B cell (primary cell): ENCODE data around the gene CAMK1D. TPM values are rescaled to one million over a fixed set of nuclear protein-coding genes. Genes with fewer than 3 reads are reported as not detected.

Source experiments
- ATAC-seq: fragments of 200-7000 bp; cut with Tn5 transposase; one replicate; pipeline ENCODE4 v1.10.0; 2021; ENCODE audit warnings: low read depth, mild to moderate bottlenecking, moderate number of reproducible peaks, moderate library complexity
- CTCF ChIA-PET: fragments of 350-600 bp; sonication (Branson Sonifier 250); formaldehyde crosslinking; loops from one replicate; lab custom pipeline; 2021; ENCODE audit warnings: antibody characterized with exemption, inconsistent platforms; lab: Charles Lee
- POLR2A ChIA-PET: fragments of 350-600 bp; sonication (Branson Sonifier 250); formaldehyde crosslinking; loops from one replicate; lab custom pipeline; 2021; ENCODE audit warnings: antibody characterized with exemption; lab: Charles Lee
- DNase-seq: peaks from one replicate; pipeline ENCODE4 v3.0.0; 2013
- H2AFZ ChIP-seq: 2 replicates; pipeline ENCODE4 v1.6.1; 2012; ENCODE audit warnings: mild to moderate bottlenecking, low read depth, low read length; ENCODE audit not compliant: insufficient read depth, poor library complexity, severe bottlenecking
- H3K27ac ChIP-seq, 2 donors: 1 replicate in 1 of 2; 2 replicates in 1 of 2; pipeline ENCODE4 v1.5.1; 2012 to 2013; ENCODE audit warnings: low read length in 2 of 2, mild to moderate bottlenecking in 2 of 2, moderate library complexity in 1 of 2
- H3K27me3 ChIP-seq, 4 experiments: fragments of 200-600 bp in 1 of 4; sonication (generic) in 1 of 4; replicated peaks in 1 of 4; 1 replicate in 2 of 4; 2 replicates in 2 of 4; pipeline versions ENCODE4 v1.6.1 to v1.7.0; 2013 to 2016; ENCODE audit warnings: low read length in 3 of 4, mild to moderate bottlenecking in 2 of 4, mixed read lengths in 1 of 4, moderate library complexity in 1 of 4; ENCODE audit not compliant: insufficient read depth in 4 of 4, control insufficient read depth in 3 of 4; ENCODE audit errors: control extremely low read depth in 1 of 4
- H3K36me3 ChIP-seq, 2 experiments: replicated peaks in 1 of 2; 1 replicate in 1 of 2; 2 replicates in 1 of 2; pipeline versions ENCODE4 v1.6.1 to v1.7.1; 2013; ENCODE audit warnings: low read length in 1 of 2; ENCODE audit not compliant: insufficient read depth in 2 of 2, control insufficient read depth in 1 of 2; ENCODE audit errors: control extremely low read depth in 1 of 2, extremely low read depth in 1 of 2
- H3K4me1 ChIP-seq, 2 donors: fragments of 200-600 bp in 1 of 2; sonication (generic) in 1 of 2; 1 replicate in 1 of 2; 2 replicates in 1 of 2; pipeline versions ENCODE4 v1.5.1 to v1.6.1; 2013 to 2017; ENCODE audit warnings: low read length in 2 of 2; ENCODE audit not compliant: control insufficient read depth in 2 of 2, insufficient read depth in 2 of 2
- H3K4me2 ChIP-seq: replicated peaks from 2 replicates; pipeline ENCODE3; 2012; ENCODE audit warnings: mild to moderate bottlenecking, low read depth, low read length; ENCODE audit not compliant: poor library complexity, severe bottlenecking
- H3K4me3 ChIP-seq, 5 experiments: fragments of 200-600 bp in 1 of 5; sonication (generic) in 1 of 5; 1 replicate in 3 of 5; 2 replicates in 2 of 5; pipeline versions ENCODE4 v1.5.1 to v1.7.0; 2011 to 2016; ENCODE audit warnings: low read length in 4 of 5, mild to moderate bottlenecking in 4 of 5, low read depth in 2 of 5, control low read depth in 1 of 5, moderate library complexity in 1 of 5; ENCODE audit not compliant: insufficient read depth in 1 of 5; ENCODE audit errors: control extremely low read depth in 1 of 5, extremely low read depth in 1 of 5
- H3K79me2 ChIP-seq: fragments of 200-600 bp; sonication (generic); one replicate; pipeline ENCODE4 v1.6.0; 2016; ENCODE audit warnings: low read length; ENCODE audit not compliant: control insufficient read depth, insufficient read depth
- H3K9ac ChIP-seq: fragments of 200-600 bp; sonication (generic); 2 replicates; pipeline ENCODE4 v1.6.1; 2017; ENCODE audit warnings: mild to moderate bottlenecking, low read length, moderate library complexity
- H3K9me3 ChIP-seq, 3 donors: one replicate each; pipeline versions ENCODE4 v1.6.1 to v1.7.1; 2013; ENCODE audit warnings: low read length in 2 of 3; ENCODE audit not compliant: control insufficient read depth in 2 of 3, insufficient read depth in 1 of 3; ENCODE audit errors: control extremely low read depth in 1 of 3
- H4K20me1 ChIP-seq: 2 replicates; pipeline ENCODE4 v1.6.0; 2012; ENCODE audit warnings: mild to moderate bottlenecking, low read length; ENCODE audit not compliant: insufficient read depth, control insufficient read depth, poor library complexity, severe bottlenecking
- H3K27ac Mint-ChIP-seq: one replicate; pipeline ENCODE4 v1.8.0; 2021; ENCODE audit warnings: mixed read lengths
- H3K27me3 Mint-ChIP-seq: one replicate; pipeline ENCODE4 v1.8.0; 2021; ENCODE audit warnings: mixed read lengths
- H3K4me1 Mint-ChIP-seq: one replicate; pipeline ENCODE4 v1.8.0; 2021; ENCODE audit warnings: mixed read lengths
- H3K4me3 Mint-ChIP-seq: one replicate; pipeline ENCODE4 v1.8.0; 2021; ENCODE audit warnings: mixed read lengths
- H3K9me3 Mint-ChIP-seq: one replicate; pipeline ENCODE4 v1.8.0; 2022; ENCODE audit warnings: mixed read lengths; ENCODE audit not compliant: insufficient read depth
- EZH2 ChIP-seq: IDR thresholded peaks from 2 replicates; pipeline ENCODE4 v1.6.1; 2012; ENCODE audit warnings: borderline replicate concordance, low read depth, mild to moderate bottlenecking, moderate library complexity, low read length; ENCODE audit not compliant: insufficient read depth, poor library complexity, severe bottlenecking
- WGBS: methylation state at CpG from one replicate; pipeline ENCODE4 v1.1.5; 2013; ENCODE audit warnings: missing lambda C conversion rate; ENCODE audit not compliant: insufficient coverage; 5-methylcytosine and 5-hydroxymethylcytosine counted together
- intact Hi-C: fragments of 100-400 bp; cut with micrococcal nuclease; formaldehyde crosslinking; loops from one replicate; pipeline ENCODE4 v1.10.0; 2022
- polyA plus RNA-seq: library from polyadenylated mRNA; depleted of rRNA; stranded (reverse); fragments of >200 nt; gene quantifications from 2 replicates; pipeline ENCODE4 v1.2.3, GENCODE V29; 2012
- total RNA-seq, 2 donors: library from RNA; stranded (reverse); fragments of 120-200 nt in 1 of 2; gene quantifications; 1 replicate in 1 of 2; 2 replicates in 1 of 2; pipeline versions ENCODE4 v1.2.3 to v1.2.4, GENCODE V29; 2013 to 2022
- TF ChIP-seq, protein P1 (sequence below): fragments of 200-600 bp; IDR thresholded peaks from one replicate; pipeline ENCODE4 v1.8.0; 2022; ENCODE audit warnings: antibody characterized with exemption, mild to moderate bottlenecking

Gene CAMK1D
- total and polyA plus RNA-seq, 2 donors (not counting 1 experiment from before 2014, with no cell fraction given) = 34.1 to 69.7 TPM

DNA sequence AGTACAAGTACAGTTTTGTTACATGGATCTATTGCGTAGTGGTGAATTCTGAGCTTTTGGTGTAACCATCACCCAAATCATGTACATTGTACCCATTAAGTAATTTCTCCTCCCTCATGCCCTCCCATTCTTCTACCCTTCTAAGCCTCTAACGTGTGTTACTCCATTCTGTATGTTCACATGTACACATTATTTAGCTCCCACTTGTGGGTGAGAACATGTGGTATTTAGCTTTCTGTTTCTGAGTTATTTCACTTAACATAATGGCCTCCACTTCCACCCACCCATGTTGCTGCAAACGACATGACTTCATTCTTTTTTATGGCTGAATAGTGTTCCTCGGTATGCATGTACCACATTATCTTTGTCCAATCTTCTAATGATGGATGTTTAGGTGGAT is 251.3 kb downstream of the CAMK1D start:
- Mint-ChIP-seq H3K4me3 (no peak overlapping the region), H3K27ac (peak overlapping the region; percentile 8), H3K4me1 (peaks cover 39% of the 10 kb centered on the region), H3K9me3 (no peaks in the 10 kb centered on the region), H3K27me3 (no peaks in the 10 kb centered on the region)
- Histone ChIP-seq H3K36me3 (peaks cover 0 to 16% of the 10 kb centered on the region in 2 experiments), H3K9me3 (peaks cover 0 to 7% (median 0%) of the 10 kb centered on the region in 3 donors), H3K27ac (no peak overlapping the region), H3K27me3 (no peaks in the 10 kb centered on the region), H3K4me3 (no peak overlapping the region), H4K20me1 (peaks cover 86% of the 10 kb centered on the region), H3K9ac (no peak overlapping the region), H3K4me1 (peaks cover 7 to 10% of the 10 kb centered on the region in 2 donors), H2AFZ (no peak overlapping the region), H3K4me2 (no peak overlapping the region), H3K79me2 (peaks cover 92% of the 10 kb centered on the region)
- ChIA-PET POLR2A (no interaction called here), CTCF (interaction anchor here (0.8 kb wide), 1 partner anchor 1342 kb away, joined by 3 read pairs; no protein-coding TSS in a partner anchor)
- intact Hi-C loops = no loop called here
- TF ChIP-seq EZH2 = no peak
- 100% methylated on average over 1 of the region's 4 CpGs for WGBS
- ATAC-seq (no peak), DNase-seq (no peak)

DNA sequence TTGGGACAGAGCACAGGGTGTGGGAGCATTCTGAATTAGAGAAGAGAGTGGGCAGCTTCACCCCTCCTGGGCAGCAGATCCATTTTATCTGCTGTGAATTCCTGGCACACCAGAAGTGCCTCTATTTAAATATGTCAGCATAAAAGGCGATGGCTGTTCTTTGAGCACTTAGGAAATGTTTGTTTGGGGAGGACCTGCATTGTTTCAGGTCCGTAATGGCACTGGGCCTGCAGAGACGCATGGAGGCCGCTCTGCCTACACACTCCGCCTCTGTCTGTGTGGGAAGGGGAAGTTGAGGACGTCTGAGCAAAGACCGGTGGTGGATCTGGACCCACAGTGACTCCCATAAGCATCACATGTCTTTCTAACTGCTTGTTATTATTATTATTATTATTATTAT is 253.2 kb downstream of the CAMK1D start:
- H3K79me2 ChIP-seq = peaks cover 91% of the 10 kb centered on the region
- Mint-ChIP-seq H3K4me3 (no peak overlapping the region), H3K27ac (no peak overlapping the region), H3K9me3 (no peaks in the 10 kb centered on the region), H3K4me1 (peaks cover 47% of the 10 kb centered on the region), H3K27me3 (no peaks in the 10 kb centered on the region)
- intact Hi-C loops = no loop called here
- DNase-seq = no peak
- H3K4me2 ChIP-seq = no peak overlapping the region
- TF ChIP-seq, protein P1, sequence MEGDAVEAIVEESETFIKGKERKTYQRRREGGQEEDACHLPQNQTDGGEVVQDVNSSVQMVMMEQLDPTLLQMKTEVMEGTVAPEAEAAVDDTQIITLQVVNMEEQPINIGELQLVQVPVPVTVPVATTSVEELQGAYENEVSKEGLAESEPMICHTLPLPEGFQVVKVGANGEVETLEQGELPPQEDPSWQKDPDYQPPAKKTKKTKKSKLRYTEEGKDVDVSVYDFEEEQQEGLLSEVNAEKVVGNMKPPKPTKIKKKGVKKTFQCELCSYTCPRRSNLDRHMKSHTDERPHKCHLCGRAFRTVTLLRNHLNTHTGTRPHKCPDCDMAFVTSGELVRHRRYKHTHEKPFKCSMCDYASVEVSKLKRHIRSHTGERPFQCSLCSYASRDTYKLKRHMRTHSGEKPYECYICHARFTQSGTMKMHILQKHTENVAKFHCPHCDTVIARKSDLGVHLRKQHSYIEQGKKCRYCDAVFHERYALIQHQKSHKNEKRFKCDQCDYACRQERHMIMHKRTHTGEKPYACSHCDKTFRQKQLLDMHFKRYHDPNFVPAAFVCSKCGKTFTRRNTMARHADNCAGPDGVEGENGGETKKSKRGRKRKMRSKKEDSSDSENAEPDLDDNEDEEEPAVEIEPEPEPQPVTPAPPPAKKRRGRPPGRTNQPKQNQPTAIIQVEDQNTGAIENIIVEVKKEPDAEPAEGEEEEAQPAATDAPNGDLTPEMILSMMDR = no peak
- TF ChIP-seq EZH2 = no peak
- H3K36me3 ChIP-seq = peaks cover 0 to 18% of the 10 kb centered on the region in 2 experiments
- peaks cover 17 to 18% of the 10 kb centered on the region in 2 donors for H3K4me1 ChIP-seq
- CTCF ChIA-PET = no interaction called here
- no peak overlapping the region for H3K27ac ChIP-seq
- 100% methylated on average over 1 of the region's 7 CpGs for WGBS
- POLR2A ChIA-PET = no interaction called here
- no peaks in the 10 kb centered on the region for H3K27me3 ChIP-seq
- H3K4me3 ChIP-seq = no peak overlapping the region
- H4K20me1 ChIP-seq = peaks cover 84% of the 10 kb centered on the region
- ATAC-seq = no peak
- no peak overlapping the region for H3K9ac ChIP-seq
- no peaks in the 10 kb centered on the region for H3K9me3 ChIP-seq
- H2AFZ ChIP-seq = no peak overlapping the region
